Measurements from ENCODE around the gene CD44. TPM values are rescaled to one million over a fixed set of nuclear protein-coding genes. Genes with fewer than 3 reads are reported as not detected.

Gene CD44
- total RNA-seq, 2 donors from 2014 or later: 321 to 613 TPM

GRCh38 chr11:35144136-35144741 is 5.3 kb downstream of the CD44 start:
- Histone ChIP-seq H3K4me3 (peak overlapping the region; percentile 40), H3K27ac (peak overlapping the region; percentile 10 to 97), H3K9me3 (no peaks in the 10 kb centered on the region), H3K4me1 (ENCODE audit: control insufficient read depth in 1 of 2, low read depth in 2 of 2) (peaks cover 23 to 64% of the 10 kb centered on the region in 2 donors), H3K27me3 (replicated peaks; ENCODE audit: insufficient read depth) (no peaks in the 10 kb centered on the region), H3K36me3 (no peaks in the 10 kb centered on the region)
- ATAC-seq (ENCODE audit: insufficient number of reproducible peaks, low FRiP score, low read depth) (no peak), DNase-seq (ENCODE audit: low spot score) (no peak)
- TF ChIP-seq CTCF (IDR thresholded peaks at IDR 0.05): no peak

GRCh38 chr11:35144806-35145205 is 5.8 kb downstream of the CD44 start:
- H3K4me3 ChIP-seq: no peak overlapping the region
- ATAC-seq (ENCODE audit: insufficient number of reproducible peaks, low FRiP score, low read depth) (no peak), DNase-seq (ENCODE audit: low spot score) (no peak)
- no peaks in the 10 kb centered on the region for H3K9me3 ChIP-seq
- H3K27me3 ChIP-seq (replicated peaks; ENCODE audit: insufficient read depth): no peaks in the 10 kb centered on the region
- H3K27ac ChIP-seq: no peak overlapping the region
- H3K36me3 ChIP-seq: no peaks in the 10 kb centered on the region
- no peak for TF ChIP-seq CTCF (IDR thresholded peaks at IDR 0.05)
- H3K4me1 ChIP-seq (ENCODE audit: control insufficient read depth in 1 of 2, low read depth in 2 of 2): peaks cover 23 to 64% of the 10 kb centered on the region in 2 donors

GRCh38 chr11:35145271-35145670 is 6.3 kb downstream of the CD44 start:
- no peak for TF ChIP-seq CTCF (IDR thresholded peaks at IDR 0.05)
- H3K9me3 ChIP-seq: no peaks in the 10 kb centered on the region
- no peaks in the 10 kb centered on the region for H3K36me3 ChIP-seq
- ATAC-seq (ENCODE audit: insufficient number of reproducible peaks, low FRiP score, low read depth): no peak
- H3K4me3 ChIP-seq: no peak overlapping the region
- no peaks in the 10 kb centered on the region for H3K27me3 ChIP-seq (replicated peaks; ENCODE audit: insufficient read depth)
- no peak for DNase-seq (ENCODE audit: low spot score)
- H3K4me1 ChIP-seq (ENCODE audit: control insufficient read depth in 1 of 2, low read depth in 2 of 2): peaks cover 23 to 62% of the 10 kb centered on the region in 2 donors
- H3K27ac ChIP-seq: no peak overlapping the region

GRCh38 chr11:35146074-35146521 is 7.1 kb downstream of the CD44 start:
- H3K27ac ChIP-seq: no peak overlapping the region
- H3K36me3 ChIP-seq: no peaks in the 10 kb centered on the region
- no peak overlapping the region for H3K4me3 ChIP-seq
- H3K4me1 ChIP-seq (ENCODE audit: control insufficient read depth in 1 of 2, low read depth in 2 of 2): peaks cover 23 to 59% of the 10 kb centered on the region in 2 donors
- ATAC-seq (ENCODE audit: insufficient number of reproducible peaks, low FRiP score, low read depth) (no peak), DNase-seq (ENCODE audit: low spot score) (no peak)
- H3K9me3 ChIP-seq: no peaks in the 10 kb centered on the region
- no peaks in the 10 kb centered on the region for H3K27me3 ChIP-seq (replicated peaks; ENCODE audit: insufficient read depth)
- TF ChIP-seq CTCF (IDR thresholded peaks at IDR 0.05): no peak

- Histone ChIP-seq H3K4me1 (ENCODE audit: control insufficient read depth in 1 of 2, low read depth in 2 of 2) (peaks cover 22 to 59% of the 10 kb centered on the region in 2 donors), H3K27ac (no peak overlapping the region)
- TF ChIP-seq CTCF (IDR thresholded peaks at IDR 0.05): no peak
These were observed 7.7 kb downstream of the CD44 start for GRCh38 chr11:35146711-35147110.

More at GRCh38 chr11:35146711-35147110, 7.7 kb downstream of the CD44 start:
- H3K36me3 ChIP-seq: no peaks in the 10 kb centered on the region
- no peak for DNase-seq (ENCODE audit: low spot score)
- ATAC-seq (ENCODE audit: insufficient number of reproducible peaks, low FRiP score, low read depth): no peak
- no peaks in the 10 kb centered on the region for H3K9me3 ChIP-seq
- H3K27me3 ChIP-seq (replicated peaks; ENCODE audit: insufficient read depth): no peaks in the 10 kb centered on the region
- H3K4me3 ChIP-seq: no peak overlapping the region

Measured in thoracic aorta (tissue), 2 donors.